Transverse colon (tissue), 4 donors: Measurements from ENCODE around the gene EME2. TPM values are rescaled to one million over a fixed set of nuclear protein-coding genes. Genes with fewer than 3 reads are reported as not detected.

Experiments used
- DNase-seq: peaks from one replicate; pipeline ENCODE4 v3.0.0-alpha.2; 2019
- H3K27ac ChIP-seq, 4 donors: fragments of 200-600 bp; sonication (generic); 2 replicates each; pipeline ENCODE4 v1.5.1; 2016 to 2018; ENCODE audit warnings: inconsistent platforms in 4 of 4
- H3K27me3 ChIP-seq: fragments of 200-600 bp; sonication (generic); 2 replicates; pipeline ENCODE4 v1.5.1; 2017; ENCODE audit warnings: inconsistent platforms
- H3K36me3 ChIP-seq, 4 donors: fragments of 200-600 bp; sonication (generic); 2 replicates each; pipeline ENCODE4 v1.5.1; 2017 to 2019; ENCODE audit warnings: inconsistent platforms in 4 of 4
- H3K4me1 ChIP-seq, 4 donors: fragments of 200-600 bp; sonication (generic); 2 replicates each; pipeline ENCODE4 v1.5.1; 2017 to 2020; ENCODE audit warnings: inconsistent platforms in 4 of 4
- H3K4me3 ChIP-seq, 4 donors: fragments of 200-600 bp; sonication (generic); 1 replicate in 1 of 4; 2 replicates in 3 of 4; pipeline versions ENCODE4 v1.5.1 to v1.6.1; 2017 to 2019; ENCODE audit warnings: inconsistent platforms in 4 of 4
- H3K9me3 ChIP-seq, 2 donors: fragments of 200-600 bp; sonication (generic); 2 replicates each; pipeline ENCODE4 v1.5.1; 2017 to 2019; ENCODE audit warnings: inconsistent platforms in 2 of 2
- EP300 ChIP-seq: sonication (generic); formaldehyde crosslinking; IDR thresholded peaks from one replicate; pipeline ENCODE4 v1.6.1; 2017; ENCODE audit warnings: antibody characterized with exemption, low read depth
- POLR2A ChIP-seq: fragments of 450-650 bp; IDR thresholded peaks from one replicate; pipeline ENCODE4 v1.6.1; 2016; ENCODE audit warnings: antibody characterized with exemption, mild to moderate bottlenecking, moderate library complexity
- POLR2AphosphoS5 ChIP-seq, 3 donors: sonication (generic); formaldehyde crosslinking; IDR thresholded peaks; one replicate each; pipeline ENCODE4 v1.6.1; 2016; ENCODE audit warnings: antibody characterized with exemption in 3 of 3
- WGBS, 2 donors: methylation state at CpG; one replicate each; pipeline ENCODE4 v1.1.5; 2018; ENCODE audit warnings: low coverage in 1 of 2; 5-methylcytosine and 5-hydroxymethylcytosine counted together
- in situ Hi-C, 4 donors: fragments of 200-750 bp; cut with MboI; loops; one replicate each; pipeline versions ENCODE4 v1.15.0 to v1.15.1; 2017; ENCODE audit warnings: low sequenced_read_pairs in 3 of 4, low pct_ligation_motif_present in 1 of 4, low pct_unique_long_range_greater_than_20kb in 1 of 4
- intact Hi-C: fragments of 100-400 bp; cut with DNase I; formaldehyde crosslinking; loops from one replicate; pipeline ENCODE4 v1.15.1; 2023; ENCODE audit warnings: low total_unique reads
- total RNA-seq, 4 donors: library from RNA; depleted of rRNA; stranded (reverse); fragments of >200 nt; gene quantifications; one replicate each; pipeline ENCODE4 v1.1.0, GENCODE V29; 2016
- TF ChIP-seq, protein P1 (sequence below), 5 experiments: fragments of 200-600 bp in 3 of 5; fragments of 450-650 bp in 2 of 5; sonication (generic) in 3 of 5; IDR thresholded peaks; 1 replicate in 2 of 5; 2 replicates in 3 of 5; pipeline ENCODE4 v1.5.1; 2016 to 2017; ENCODE audit warnings: antibody characterized with exemption in 5 of 5, inconsistent platforms in 3 of 5, mild to moderate bottlenecking in 2 of 5, moderate library complexity in 1 of 5

EME2 gene
- total RNA-seq, 4 donors from 2014 or later: 23.6 to 173 (median 45.4) TPM

DNA sequence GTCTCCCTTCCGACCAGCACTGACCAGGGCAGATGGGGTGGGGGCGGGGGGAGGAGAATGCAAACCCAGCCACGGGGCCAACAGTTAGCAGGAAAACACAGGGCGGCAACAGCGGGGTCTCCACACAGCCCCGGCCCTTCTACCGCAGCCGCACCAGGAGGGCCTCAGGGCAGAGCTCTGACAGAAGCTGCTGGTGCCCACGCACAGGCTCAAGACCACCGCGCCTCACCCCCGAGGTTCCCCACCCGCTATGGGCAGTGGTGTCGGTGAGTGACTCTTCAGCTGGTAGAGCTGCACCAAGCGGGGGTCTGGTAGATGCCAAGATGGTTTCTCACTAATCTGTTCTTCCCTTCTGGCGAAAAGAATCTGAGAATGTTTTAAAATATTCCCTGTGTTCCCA is 37.9 kb downstream of the EME2 start:
- WGBS, 2 donors: 90 to 97% methylated on average over 2 to 16 of the region's 16 CpGs
- peaks cover 0 to 25% (median 11%) of the 10 kb centered on the region in 4 donors for H3K36me3 ChIP-seq
- intact Hi-C loops: no loop called here

DNA sequence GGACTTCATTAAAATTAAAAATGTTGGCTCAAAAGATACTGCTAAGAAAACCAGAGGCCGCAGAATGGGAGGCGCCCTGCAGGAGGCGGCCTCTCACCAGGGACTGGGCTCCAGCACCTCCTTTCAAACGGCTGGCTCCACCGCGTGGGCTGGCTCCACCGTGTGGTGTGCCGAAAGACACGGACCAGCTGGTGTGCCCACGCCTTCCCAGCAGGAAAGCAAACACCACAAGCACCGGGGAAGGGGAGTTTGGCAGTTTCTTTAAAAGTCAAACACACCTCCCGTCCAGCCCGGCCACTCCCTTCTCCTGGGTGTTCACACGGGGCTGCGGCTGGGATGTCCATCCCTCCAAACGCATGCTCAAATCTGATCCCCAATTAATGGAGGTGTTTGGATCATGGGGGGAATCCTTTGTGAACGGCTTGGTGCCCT is 40.1 kb downstream of the EME2 start:
- intact Hi-C loops: loop anchor here (1.0 kb wide), 1 partner anchor 24 kb away; no protein-coding TSS in a partner anchor
- Histone ChIP-seq H3K4me3 (no peak overlapping the region), H3K27me3 (no peaks in the 10 kb centered on the region), H3K4me1 (peaks cover 0 to 8% (median 6%) of the 10 kb centered on the region in 4 donors), H3K27ac (peak overlapping the region in 2 of 4 donors; percentile 21 to 22), H3K36me3 (peaks cover 0 to 28% (median 8%) of the 10 kb centered on the region in 4 donors), H3K9me3 (no peaks in the 10 kb centered on the region)
- 27% methylated on average over 17 of the region's 17 CpGs; no CpG with 5 or more reads in 1 of the 2 donors for WGBS, 2 donors
- DNase-seq: peak; percentile 68
- no peak for TF ChIP-seq EP300
- TF ChIP-seq, protein P1, sequence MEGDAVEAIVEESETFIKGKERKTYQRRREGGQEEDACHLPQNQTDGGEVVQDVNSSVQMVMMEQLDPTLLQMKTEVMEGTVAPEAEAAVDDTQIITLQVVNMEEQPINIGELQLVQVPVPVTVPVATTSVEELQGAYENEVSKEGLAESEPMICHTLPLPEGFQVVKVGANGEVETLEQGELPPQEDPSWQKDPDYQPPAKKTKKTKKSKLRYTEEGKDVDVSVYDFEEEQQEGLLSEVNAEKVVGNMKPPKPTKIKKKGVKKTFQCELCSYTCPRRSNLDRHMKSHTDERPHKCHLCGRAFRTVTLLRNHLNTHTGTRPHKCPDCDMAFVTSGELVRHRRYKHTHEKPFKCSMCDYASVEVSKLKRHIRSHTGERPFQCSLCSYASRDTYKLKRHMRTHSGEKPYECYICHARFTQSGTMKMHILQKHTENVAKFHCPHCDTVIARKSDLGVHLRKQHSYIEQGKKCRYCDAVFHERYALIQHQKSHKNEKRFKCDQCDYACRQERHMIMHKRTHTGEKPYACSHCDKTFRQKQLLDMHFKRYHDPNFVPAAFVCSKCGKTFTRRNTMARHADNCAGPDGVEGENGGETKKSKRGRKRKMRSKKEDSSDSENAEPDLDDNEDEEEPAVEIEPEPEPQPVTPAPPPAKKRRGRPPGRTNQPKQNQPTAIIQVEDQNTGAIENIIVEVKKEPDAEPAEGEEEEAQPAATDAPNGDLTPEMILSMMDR (IDR thresholded peaks at IDR 0.05): peak; percentile 30 to 59 (median 46)
- in situ Hi-C loops: no loop called here

More for the DNA sequence above, 37.9 kb downstream of the EME2 start:
- H3K27me3 ChIP-seq: no peaks in the 10 kb centered on the region
- DNase-seq: no peak
- in situ Hi-C loops: no loop called here
- H3K9me3 ChIP-seq: no peaks in the 10 kb centered on the region
- H3K4me1 ChIP-seq: peaks cover 0 to 8% (median 6%) of the 10 kb centered on the region in 4 donors
- H3K4me3 ChIP-seq: no peak overlapping the region
- no peak overlapping the region for H3K27ac ChIP-seq
- TF ChIP-seq POLR2AphosphoS5 (IDR thresholded peaks at IDR 0.05) (no peak), POLR2A (no peak), EP300 (no peak)
- TF ChIP-seq, protein P1 (IDR thresholded peaks at IDR 0.05): no peak

DNA sequence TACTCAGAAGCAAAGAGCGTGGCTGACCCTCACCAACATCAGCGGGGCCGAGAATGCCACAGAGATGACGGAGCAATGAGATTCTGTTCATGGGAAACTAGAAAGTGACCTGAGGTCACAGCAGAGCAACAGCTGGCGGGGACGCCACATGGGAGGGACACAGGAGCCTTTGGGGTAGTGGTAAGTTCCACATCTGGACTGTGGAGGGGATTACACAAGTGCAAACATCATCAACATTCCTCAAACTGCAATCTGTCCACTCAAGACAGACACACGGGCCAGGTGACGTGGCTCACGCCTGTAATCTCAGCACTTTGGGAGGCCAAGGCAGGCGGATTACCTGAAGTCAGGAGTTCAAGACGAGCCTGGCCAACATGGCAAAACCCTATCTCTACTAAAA is 42.9 kb downstream of the EME2 start:
- no peaks in the 10 kb centered on the region for H3K27me3 ChIP-seq
- DNase-seq: no peak
- no peaks in the 10 kb centered on the region for H3K9me3 ChIP-seq
- H3K4me1 ChIP-seq: peaks cover 0 to 8% (median 6%) of the 10 kb centered on the region in 4 donors
- TF ChIP-seq EP300: no peak
- no peak for TF ChIP-seq POLR2A
- TF ChIP-seq POLR2AphosphoS5 (IDR thresholded peaks at IDR 0.05): no peak
- TF ChIP-seq, protein P1 (IDR thresholded peaks at IDR 0.05): no peak
- H3K36me3 ChIP-seq: peaks cover 0 to 18% (median 3%) of the 10 kb centered on the region in 4 donors
- intact Hi-C loops: no loop called here
- in situ Hi-C loops: no loop called here
- H3K27ac ChIP-seq: no peak overlapping the region
- 83 to 89% methylated on average over 10 to 11 of the region's 11 CpGs for WGBS, 2 donors
- no peak overlapping the region for H3K4me3 ChIP-seq

DNA sequence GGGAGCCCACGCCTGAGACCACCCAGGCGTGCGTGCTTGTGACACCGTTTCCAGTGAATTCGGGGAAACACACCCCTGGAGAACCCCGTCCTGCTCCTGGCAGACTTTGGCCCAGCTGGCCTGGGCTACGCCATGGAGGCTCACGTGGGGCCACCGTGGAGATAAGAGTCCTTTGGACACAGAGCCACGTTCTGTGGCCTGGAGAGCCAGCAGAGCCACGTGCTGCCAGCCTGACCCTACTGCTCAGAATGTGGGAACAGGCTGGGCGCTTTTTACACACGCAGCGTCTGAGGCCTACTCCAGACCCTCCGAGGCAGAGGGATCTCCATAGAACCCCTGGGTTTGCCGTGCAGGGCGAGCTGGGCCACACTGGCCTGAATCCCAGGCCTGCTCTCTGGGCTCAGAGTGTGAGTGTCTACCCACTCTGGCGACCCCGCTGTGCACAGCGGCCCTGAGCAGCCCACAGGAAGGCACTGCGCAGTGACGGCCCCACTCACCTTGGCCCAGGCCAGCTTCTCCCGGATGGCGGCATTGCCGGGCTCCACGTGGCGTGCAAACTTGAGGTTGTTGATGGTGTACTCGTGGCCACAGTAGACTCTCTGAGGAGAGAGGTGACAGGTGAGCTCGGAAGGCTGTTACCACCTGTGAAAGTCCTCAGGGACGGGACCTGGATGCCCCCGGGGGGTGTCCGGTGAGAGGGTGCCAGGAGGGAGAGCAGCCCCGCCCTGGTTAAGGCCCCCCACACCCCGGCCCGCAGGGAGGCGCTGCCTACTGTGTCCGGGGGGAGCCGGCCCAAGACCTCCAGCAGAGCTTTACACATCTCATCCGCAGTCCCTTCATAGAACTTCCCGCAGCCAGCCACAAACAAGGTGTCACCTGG is 44.0 kb downstream of the EME2 start:
- TF ChIP-seq, protein P1 (IDR thresholded peaks at IDR 0.05): no peak
- TF ChIP-seq POLR2A (no peak), EP300 (no peak), POLR2AphosphoS5 (IDR thresholded peaks at IDR 0.05) (no peak)
- DNase-seq: no peak
- intact Hi-C loops (no loop called here), in situ Hi-C loops (no loop called here)
- Histone ChIP-seq H3K9me3 (no peaks in the 10 kb centered on the region), H3K27me3 (no peaks in the 10 kb centered on the region), H3K27ac (no peak overlapping the region), H3K4me3 (no peak overlapping the region), H3K36me3 (peaks cover 0 to 24% (median 3%) of the 10 kb centered on the region in 4 donors), H3K4me1 (peaks cover 0 to 8% (median 6%) of the 10 kb centered on the region in 4 donors)
- WGBS, 2 donors: 74 to 92% methylated on average over 4 to 33 of the region's 40 CpGs
